NCI-H446 treated with DMSO at 0.1 percent for 48 hours (cell line): Measurements from ENCODE around the gene TEX26.
"Not testable (repeated sequence)": the region's sequence is repeated elsewhere in the genome, so short reads cannot be mapped to it uniquely, and the experiment has no call there.

Experiments
- DNase-seq: peaks from one replicate; lab custom pipeline; 2025; lab: John Stamatoyannopoulos, UW

Gene TEX26

DNA sequence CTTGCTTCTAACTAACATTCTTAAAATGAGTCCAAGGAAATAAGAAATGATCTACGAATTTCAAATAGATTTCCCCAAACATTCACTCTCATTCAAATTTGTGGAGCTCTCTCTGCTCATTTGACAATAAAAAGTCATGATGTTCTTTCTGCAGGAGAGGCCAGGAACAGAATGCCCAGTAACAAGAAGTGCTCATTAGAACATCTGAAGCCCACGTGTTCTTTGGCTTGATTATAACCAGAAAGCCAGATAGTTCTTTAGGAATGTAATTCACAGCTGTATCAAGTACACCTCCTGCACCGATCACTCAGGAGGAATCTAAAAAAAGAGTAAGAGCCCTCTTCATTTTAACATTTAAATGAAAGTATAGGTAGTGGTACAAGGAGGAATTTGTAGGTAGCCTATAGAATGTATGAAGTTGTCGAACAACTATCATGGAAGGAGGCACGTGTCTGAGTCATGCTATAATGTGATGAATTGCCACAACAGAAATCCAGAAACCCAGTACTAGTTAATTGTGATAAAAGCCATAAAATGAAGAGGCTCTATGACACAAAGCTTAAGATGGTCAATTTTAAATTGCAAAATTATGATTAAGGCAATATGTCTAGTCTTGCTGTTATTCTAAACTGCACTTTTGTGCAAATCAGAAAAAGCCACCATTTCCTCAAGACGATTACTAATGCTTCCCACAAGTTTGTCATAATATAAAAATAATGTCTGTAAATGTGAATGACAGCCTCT is 13.6 kb upstream of the TEX26 start:
- no peak for DNase-seq

DNA sequence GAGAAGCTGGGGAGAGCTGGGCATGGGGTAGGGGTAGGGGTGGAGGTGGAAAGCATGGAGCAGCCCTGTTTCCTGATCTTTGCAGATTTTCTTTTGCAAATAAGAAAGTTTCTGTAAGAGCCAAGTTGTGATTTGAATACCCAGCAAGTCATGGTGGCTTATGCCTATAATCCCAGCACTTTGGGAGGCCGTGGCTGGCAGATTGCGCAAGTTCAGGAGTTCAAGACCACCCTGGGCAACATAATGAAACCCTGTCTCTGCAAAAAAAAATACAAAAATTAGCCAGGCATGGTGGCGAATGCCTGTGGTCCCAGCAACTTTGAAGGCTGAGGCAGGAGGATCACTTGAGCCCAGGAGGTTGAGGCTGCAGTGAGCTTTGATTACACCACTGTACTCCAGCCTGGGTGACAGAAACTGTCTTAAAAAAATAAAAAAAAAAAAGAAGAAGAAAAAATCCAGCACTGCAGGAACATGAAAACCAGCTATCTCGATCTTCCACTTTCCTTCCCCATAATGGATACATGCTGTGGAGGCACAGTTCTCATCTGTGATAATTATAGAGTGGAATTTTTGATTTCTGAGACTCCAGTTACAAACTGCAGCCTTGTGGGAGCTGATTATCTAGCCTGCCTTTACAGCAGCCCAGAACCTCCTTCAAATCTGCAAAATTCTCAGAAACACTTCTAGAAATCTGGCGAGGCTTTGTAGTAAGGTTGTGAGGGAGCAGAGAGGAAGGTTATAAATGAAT is 12.1 kb upstream of the TEX26 start:
- DNase-seq = no peak

DNA sequence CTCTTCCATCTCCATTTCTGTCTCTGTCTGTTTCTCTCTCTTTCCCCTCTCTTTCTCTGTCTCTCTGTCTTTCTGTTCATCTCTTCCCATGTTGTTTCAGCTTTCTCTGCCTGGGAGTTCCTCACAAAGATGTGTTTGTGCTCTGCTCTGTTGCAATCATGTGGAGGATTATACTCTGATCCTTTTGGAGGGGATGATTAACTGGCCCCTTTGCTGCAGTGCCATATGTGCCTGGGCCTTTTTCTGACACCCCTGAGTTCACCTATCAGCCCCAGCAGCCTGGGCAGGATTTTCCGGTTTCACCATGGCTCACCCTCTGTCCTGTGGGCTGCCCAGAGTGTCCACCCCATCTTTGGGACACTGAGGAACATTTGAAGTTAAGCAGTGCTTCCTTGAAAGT is 9.0 kb upstream of the TEX26 start:
- DNase-seq = no peak

DNA sequence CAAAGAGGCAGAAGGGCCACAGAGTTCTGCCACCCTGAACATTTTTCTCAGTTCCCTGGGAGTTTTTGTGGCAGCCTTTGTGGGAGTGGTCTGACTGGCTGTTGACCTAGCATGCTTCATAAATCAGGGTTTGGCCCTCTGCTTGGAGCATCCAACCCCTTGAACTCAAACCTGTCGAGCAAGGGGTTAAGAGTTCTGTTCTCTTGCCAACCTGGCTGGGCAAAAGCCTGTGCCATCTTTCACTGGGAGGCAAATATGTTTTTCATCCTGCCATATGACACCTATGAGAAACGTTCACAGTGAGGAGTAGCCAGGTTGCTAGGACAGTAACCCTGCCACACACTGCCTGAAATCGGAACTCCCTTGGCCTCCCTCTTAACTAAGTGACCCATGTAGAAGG is 7.7 kb upstream of the TEX26 start:
- no peak for DNase-seq

DNA sequence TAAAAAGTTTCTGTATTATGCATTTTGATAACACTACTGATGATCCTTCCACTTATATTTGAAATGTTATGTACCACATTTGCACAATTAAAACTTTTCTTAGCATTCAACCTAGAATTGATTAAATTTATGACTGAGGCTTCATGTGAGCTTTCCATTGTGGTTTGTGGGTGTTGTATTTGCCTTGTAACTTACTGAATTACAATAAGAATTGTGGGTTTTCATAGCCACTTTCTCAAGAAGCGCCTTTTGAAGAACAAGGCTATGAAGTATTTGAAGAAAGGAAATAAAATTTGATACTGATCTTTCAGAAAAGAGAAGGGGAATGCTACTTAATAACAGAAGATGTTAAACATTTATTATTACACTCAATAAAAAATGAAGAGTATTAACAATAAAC is 7.0 kb upstream of the TEX26 start:
- no peak for DNase-seq

DNA sequence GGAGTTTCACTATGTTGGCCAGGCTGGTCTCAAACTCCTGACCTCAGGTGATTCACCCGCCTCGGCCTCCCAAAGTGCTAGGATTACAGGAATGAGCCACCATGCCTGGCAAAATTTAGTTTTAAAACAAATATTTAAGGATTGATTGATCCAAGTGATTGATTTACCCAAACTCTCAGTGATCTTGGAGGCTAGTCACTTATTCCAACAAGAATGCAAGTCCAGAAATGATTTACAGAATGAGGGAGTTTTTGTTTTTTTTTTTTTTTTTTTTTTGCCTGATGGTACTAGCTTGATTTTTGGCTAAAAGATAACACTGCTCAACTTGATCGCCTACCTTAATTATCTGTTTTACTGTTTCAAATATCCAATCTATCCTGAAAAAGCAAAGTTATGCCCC is 5.7 kb upstream of the TEX26 start:
- DNase-seq = no peak

DNA sequence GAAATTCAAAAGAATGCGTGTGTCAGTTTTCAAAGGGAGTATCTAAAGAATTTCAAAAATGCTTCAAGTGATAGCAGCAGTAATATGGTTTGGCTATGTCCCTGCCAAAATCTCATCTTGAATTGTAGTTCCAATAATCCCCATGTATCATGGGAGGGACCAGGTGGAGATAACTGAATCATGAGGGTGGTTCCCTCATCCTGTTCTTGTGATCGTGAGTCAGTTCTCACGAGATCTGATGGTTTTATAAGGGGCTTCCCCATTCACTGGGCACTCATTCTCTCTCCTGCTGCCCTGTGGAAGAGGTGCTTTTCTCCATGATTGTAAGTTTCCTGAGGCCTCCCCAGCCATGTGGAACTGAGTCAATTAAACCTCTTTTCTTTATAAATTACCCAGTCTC is 5.3 kb upstream of the TEX26 start:
- not testable (repeated sequence) for DNase-seq

DNA sequence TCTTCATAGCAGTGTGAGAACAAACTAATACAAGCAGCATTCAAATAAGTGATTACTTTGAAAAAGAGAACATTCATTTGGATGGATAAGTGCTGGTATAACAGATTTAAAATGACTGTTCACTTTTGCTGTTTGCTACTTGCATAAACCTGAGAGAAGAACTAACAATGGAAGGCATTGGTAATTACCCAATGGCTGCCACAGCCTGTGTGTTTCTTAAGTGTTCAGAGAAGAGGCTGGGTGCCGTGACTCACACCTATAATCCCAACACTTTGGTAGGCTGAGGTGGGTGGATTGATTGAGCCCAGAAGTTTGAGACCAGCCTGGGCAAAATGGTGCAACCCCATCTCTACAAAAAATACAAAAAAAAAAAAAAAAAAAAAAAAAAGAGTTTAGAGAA is 4.9 kb upstream of the TEX26 start:
- DNase-seq = no peak

DNA sequence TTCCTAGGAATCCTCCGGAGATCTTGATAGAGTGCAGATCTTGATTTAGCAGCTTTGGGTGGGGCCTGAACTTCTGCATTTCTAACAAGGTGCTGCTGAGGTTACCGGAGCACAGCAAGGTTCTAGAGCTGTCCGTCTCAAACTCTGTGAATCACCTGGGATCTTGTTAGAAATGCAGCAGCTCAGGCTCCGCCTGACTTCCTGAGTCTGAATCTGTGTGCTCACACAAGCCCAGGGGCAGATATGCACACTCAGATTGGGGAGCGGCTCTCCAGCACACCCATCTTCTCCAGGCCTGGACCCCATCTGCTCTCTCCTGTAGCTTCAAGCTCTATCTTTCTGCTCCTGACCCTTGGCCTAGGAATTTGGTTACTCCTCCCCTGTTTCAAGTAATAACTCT is 3.5 kb upstream of the TEX26 start:
- DNase-seq = no peak

DNA sequence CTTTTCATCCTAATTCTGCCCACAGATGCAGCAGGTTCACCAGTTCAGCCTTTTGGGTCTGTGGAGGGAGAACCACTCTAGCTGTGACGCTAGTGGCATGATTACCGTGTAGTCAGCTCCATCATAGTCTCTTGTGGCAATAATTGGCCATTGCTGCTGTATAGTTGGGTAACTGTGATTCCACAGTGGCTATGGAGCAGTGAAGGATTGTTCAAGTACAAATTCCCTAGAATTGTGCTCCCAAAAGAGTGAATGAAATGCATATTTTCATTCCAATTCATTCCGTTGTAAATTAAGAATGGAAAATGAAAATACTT is 856 bp downstream of the TEX26 start:
- no peak for DNase-seq

DNA sequence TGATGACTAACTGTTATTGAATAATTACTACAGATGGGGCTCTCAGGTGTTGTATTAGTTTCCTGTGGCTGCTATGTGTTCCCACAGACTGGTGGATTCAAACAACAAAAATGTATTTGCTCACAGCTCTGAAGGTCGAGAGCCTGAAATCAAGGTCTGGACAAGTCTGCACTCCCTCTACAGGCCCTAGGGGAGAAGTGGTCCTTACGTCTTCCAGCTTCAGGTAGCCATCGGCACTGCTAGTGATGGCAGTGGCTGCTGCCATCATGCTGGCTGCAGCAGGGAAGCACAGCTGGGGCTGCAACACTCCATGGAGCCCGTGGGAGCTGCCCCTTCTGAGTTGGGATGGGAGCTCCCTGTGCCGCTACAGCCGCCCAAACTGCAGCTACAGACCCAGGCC is 1.9 kb downstream of the TEX26 start:
- DNase-seq = no peak

DNA sequence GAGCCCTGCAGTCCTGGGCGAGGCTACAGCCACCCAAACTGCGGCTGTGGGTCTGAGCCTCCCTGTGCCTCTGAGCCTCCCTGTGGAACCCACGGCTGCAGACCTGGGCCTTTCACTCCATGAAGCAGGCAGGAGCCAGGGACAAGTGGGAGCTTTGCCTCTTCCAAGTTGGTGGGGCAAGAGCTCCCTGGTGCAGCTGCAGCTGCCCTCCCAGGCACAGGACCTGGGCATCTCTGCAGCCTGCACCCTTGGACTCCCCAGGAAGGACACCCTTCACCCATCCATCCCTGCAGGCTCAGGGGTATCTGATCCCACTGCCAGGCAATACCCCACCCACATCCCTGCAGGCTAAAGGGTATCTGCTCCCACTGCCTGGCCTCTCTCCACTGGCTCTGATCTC is 2.3 kb downstream of the TEX26 start:
- DNase-seq = no peak

DNA sequence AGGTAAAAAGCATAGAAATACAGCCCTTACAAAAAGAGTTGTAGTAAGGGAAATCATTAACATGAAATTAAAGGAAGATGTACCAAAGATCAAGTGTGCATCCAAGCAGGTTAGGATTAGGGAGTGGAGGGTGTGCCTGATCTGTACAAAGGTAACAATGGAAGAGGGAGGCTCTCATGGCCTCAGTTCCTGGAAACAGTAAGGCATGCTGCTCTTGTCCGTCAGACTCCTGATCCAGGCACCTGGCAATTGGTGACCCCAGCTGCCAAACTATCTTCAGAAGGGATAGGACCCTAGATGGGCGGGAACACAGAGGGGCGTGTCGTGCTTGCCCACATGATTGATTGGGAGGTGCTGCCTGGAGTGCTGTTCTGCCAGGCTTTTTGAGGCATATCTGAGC is 4.5 kb downstream of the TEX26 start:
- DNase-seq = no peak

DNA sequence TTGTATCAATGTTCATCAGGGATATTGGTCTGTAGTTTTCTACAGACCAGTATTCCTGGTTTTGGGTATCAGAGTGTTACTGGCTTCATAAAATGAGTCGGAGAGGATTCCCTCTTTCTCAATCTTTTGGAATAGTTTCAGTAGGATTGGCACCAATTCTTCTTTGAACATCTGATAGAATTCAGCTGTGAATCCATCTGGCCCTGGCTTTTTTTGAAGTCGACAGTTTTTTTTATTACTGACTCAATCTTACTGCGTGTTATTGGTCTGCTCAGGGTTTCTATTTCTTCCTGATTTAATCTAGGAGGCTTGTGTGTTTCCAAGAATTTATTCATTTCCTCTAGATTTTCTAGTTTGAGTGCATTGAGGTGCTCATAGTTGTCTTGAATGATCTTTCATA is 11.4 kb downstream of the TEX26 start:
- no peak for DNase-seq

DNA sequence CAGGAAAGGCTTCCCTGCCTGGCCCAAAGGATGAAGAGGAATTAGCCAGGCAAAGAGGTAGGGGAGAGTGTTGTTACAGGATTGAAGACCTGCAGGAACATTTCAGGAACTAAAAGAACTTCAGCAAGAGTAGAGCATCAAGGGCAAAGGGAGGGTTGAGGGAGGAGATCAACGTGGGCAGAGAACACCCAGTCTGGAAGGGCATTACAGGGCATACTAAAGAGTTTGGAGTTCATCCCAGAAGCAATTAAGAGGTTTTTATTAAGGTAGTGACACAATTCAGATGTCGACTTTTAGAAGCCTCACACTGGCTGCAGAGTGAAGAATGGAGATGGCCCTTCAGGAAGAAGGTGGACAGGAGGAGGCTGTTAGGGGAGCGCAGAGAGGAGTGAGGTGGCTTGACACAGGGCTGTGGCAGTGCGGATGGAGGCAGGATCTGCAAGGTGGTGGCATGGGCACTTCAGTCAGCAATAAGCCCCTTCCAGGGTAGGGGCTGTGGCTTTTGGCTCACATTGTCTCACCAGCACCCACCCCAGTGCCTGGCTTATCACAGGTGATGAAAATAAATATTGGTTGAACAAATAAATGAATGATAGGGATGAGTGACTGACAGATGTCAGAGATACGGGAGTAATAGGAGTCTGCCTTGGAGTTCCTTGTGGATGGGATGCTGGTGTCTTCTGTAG is 24.9 kb downstream of the TEX26 start:
- no peak for DNase-seq

DNA sequence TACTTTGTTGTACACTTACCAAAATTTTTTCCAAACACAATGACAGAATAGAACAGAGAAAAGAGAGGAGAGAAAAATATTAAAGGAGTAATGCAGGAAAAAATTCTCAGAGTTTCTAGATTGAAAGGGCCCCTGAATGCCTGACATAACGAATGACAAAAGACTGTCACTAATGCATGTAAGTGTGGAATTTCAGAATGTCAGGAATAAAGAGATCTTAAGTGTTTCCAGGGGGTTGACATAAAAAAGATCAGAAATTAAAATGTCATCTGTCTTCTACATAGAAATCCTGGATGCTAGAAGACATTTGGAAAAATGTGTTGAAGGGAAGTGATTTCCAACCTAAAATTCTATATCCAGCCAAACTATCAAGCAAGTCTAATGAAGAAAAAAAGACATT is 27.2 kb downstream of the TEX26 start:
- DNase-seq = no peak

DNA sequence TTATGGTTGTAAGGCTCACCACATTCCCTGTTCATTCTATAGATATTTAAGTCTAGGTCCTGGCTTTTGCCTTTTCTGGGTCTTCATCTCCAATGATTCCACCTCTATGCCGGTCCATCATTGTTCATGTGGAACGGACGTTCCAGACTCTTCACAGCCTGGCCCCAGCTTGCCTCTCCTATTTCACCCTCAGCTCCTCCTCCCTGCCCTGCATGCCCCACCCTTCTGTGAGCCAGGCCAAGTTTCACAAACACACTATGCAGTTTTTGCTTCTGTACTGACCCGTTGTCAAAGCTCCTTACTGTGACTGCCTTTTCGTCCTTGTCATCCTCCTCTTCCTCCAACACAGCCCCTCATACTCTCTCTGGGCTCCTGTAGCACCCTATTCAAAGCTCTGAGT is 31.3 kb downstream of the TEX26 start:
- DNase-seq = no peak

DNA sequence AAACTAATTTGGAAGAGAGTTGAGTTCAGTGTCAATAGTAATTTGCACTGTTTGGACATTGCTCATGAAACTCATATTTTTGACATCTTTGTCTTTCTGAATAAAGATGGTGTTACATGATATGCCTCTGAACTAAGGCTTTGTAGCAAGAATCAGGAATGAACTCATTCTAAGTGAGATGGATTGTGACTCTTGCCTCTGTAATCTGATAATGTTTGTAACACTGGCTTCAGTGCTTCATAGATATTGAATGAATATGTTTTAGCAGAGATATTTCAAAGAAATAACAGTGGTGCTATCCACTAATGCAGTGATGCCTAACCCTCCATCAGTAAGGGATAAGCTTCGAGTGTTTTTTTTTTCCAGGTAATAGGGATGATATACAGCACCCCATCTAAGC is 32.9 kb downstream of the TEX26 start:
- no peak for DNase-seq

DNA sequence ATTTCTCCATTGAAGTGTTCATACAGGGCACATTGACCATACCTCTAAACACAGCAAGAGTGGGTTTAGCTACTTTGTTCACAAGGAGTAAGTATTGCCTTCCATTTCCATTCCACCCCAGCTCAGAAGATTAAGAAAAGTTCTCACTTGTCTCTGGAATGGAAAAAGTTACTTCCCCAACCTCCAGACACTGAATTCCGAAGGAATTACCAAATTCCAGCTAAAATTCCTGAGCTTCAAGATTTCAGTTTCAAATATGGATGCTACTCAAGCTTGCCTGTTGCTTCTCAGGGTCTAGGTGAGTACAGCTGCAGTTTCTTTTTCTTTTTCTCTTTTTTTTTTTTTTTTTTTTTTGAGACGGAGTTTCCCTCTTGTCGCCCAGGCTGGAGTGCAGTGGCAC is 33.6 kb downstream of the TEX26 start:
- DNase-seq = no peak

DNA sequence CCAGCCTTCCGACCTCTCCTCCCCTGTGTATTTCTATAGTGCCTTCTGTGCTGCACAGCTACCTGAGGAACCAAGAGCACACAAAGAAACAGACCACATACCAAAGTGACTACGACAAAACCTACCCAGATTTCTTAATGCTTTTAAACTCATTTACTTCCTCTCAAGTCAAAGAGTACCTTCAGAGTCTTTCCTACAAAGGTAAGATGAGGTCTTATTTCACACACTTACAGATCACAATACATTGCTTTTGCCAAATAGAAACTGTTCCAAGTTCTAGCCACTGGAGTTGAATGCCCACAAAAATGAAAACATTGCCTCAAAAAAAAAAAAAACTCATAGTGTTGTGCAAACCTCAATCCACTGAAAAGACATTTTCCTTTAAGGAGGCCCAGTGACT is 36.4 kb downstream of the TEX26 start:
- no peak for DNase-seq

DNA sequence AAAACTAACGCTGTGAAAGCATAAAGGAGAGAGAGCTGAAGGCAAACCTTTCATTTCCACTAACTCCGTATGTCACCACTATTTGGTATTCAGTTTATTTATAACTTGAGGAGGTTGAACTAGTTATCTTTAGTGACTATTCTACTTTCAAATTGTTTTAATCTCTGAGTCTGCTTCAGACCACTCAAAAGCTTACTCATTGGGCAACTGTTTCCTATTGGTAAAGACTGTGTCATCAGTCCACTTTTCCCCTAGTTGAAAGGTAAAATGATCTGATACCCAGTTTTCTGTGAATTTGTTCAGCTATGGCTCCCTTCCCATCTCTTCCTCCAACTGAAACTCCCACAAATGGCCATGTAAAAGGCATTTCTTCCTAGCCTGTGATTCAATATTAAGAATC is 39.1 kb downstream of the TEX26 start:
- no peak for DNase-seq

DNA sequence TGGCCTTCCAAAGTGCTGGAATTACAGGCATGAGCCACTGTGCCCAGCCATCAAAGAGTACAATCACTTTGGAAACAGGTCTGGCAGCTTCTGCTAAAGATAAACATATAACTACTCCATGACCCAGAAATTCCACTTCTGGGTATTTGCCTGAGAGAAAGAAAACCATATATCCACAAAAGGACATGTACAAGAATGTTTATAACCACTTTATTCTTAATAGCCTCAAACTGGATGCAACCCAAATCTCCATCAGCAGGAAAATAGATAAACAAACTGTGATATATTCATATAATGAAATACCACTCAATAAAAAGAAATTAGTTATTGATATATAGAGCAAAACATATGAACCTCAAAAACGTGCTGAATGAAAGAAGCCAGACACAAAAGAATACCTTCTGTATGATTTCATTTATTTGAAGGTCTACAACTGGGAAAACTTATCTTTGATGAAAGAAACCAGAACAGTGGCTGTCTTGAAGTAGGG is 40.5 kb downstream of the TEX26 start:
- no peak for DNase-seq

DNA sequence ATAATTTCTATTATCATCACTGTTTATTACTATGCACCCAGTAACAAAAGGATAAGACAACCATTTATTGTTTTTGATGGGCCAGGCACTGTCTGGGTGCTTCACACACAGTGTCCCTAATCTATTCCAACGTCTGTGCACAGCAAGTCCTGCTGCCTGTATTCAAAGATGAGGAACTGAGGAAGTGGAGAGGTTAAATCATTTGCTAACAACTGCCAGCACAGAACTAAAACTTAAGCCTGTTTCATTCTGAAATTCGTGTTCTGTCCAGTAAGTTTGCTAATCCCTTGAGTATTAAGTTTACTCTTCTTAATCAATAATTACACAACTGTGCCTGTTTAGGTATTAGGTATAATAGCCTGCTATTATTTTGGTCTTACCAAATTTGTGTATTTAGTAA is 41.9 kb downstream of the TEX26 start:
- DNase-seq = no peak
